Measurements from ENCODE around the gene SPRING1. TPM values are rescaled to one million over a fixed set of nuclear protein-coding genes. Genes with fewer than 3 reads are reported as not detected.

The SPRING1 gene
- total and polyA plus RNA-seq, 2 of the 4 experiments (the other 2 are of a cell fraction), result 12.4 to 14.0 TPM

DNA sequence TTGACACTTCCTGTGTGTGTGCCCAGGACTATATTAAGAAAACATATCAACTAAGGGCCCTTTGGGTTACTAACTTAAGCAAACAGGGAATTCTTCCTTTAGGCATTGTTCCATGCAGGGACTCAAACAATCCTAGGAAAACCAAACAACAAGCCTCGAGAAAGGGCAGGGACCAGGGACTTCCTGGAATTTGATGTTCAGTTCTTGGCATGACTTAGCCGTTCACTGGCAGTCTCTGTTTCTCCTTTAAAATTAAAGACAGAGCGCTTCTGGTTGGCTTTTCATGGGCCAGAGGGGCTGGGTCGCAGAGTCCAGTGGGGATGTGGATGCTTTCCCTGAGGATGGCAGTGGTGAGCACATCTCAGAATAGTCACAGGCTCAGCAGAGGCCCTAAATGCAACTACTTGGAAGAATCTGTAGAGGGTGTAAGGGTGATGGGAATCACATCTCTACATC, 35.4 kb upstream of the SPRING1 start:
- H3K23ac ChIP-seq (ENCODE audit: low read depth, low read length), result no peak overlapping the region
- intact Hi-C loops (cut with micrococcal nuclease), result no loop called here
- H2AK9ac ChIP-seq (replicated peaks; ENCODE audit: low read depth, low read length, poor library complexity), result no peak overlapping the region
- no peak overlapping the region for H2BK15ac ChIP-seq (ENCODE audit: low read depth, low read length)
- H3K27ac ChIP-seq (ENCODE audit: insufficient read depth, low read length), result no peak overlapping the region
- H3K14ac ChIP-seq (replicated peaks; ENCODE audit: low read depth, low read length), result no peak overlapping the region
- H3K9ac ChIP-seq (ENCODE audit: low read depth, low read length), result no peak overlapping the region
- no peaks in the 10 kb centered on the region for H3K36me3 ChIP-seq (ENCODE audit: control insufficient read depth, insufficient read depth, low read length)
- H3K9me1 ChIP-seq (ENCODE audit: insufficient read depth, low read length), result no peaks in the 10 kb centered on the region
- H2AFZ ChIP-seq (replicated peaks; ENCODE audit: low read length, poor library complexity), result no peak overlapping the region
- no peak overlapping the region for H2BK20ac ChIP-seq (ENCODE audit: low read depth, low read length)
- 0 out of 2 replicates have a peak, but pooled peaks have one; percentile 48 for ATAC-seq (ENCODE audit: low read depth)
- no peak overlapping the region for H3K4me3 ChIP-seq (ENCODE audit: insufficient read depth, low read depth, low read length)
- no peak overlapping the region for H3K56ac ChIP-seq (ENCODE audit: extremely low read depth, insufficient read depth, low read length)
- H2BK120ac ChIP-seq (ENCODE audit: low read depth, low read length), result no peak overlapping the region
- no peak for DNase-seq
- ChIA-PET POLR2A (ENCODE audit: unreplicated experiment) (no interaction called here), CTCF (no interaction called here)
- H3K27me3 ChIP-seq (ENCODE audit: control insufficient read depth, insufficient read depth, low read length), result no peaks in the 10 kb centered on the region
- no peak overlapping the region for H3K18ac ChIP-seq (ENCODE audit: low read depth, low read length)
- no peak overlapping the region for H3K4ac ChIP-seq (ENCODE audit: low read depth, low read length)
- H4K8ac ChIP-seq (ENCODE audit: low read depth in 2 of 2, low read length in 2 of 2), result no peak overlapping the region
- dilution Hi-C loops (cut with HindIII; ENCODE audit: low sequenced_read_pairs, unreplicated experiment), result no loop called here
- no peak overlapping the region for H4K5ac ChIP-seq (ENCODE audit: low read depth, low read length)
- no peaks in the 10 kb centered on the region for H4K20me1 ChIP-seq (ENCODE audit: insufficient read depth, low read length)
- H2AK5ac ChIP-seq (ENCODE audit: low read depth, low read length), result no peak overlapping the region
- H3K4me2 ChIP-seq (ENCODE audit: low read depth, low read length), result no peak overlapping the region
- no peaks in the 10 kb centered on the region for H3K4me1 ChIP-seq (ENCODE audit: control insufficient read depth, insufficient read depth, low read length)
- TF ChIP-seq RFX5 (IDR thresholded peaks at IDR 0.05; ENCODE audit: low read depth, low read length) (no peak), BHLHE40 (IDR thresholded peaks at IDR 0.05; ENCODE audit: low read depth, low read length) (no peak), MAFK (IDR thresholded peaks at IDR 0.05; ENCODE audit: low read depth, low read length) (no peak), RAD21 (IDR thresholded peaks at IDR 0.05; ENCODE audit: low read length) (no peak)
- no peaks in the 10 kb centered on the region for H3K9me3 ChIP-seq (ENCODE audit: control insufficient read depth, insufficient read depth, low read length)
- in situ Hi-C loops (cut with MboI; ENCODE audit: low sequenced_read_pairs), result no loop called here
- no peaks in the 10 kb centered on the region for H3K79me1 ChIP-seq (ENCODE audit: low read depth in 1 of 2, low read length in 2 of 2)
- no TSS peak for BruUV-seq (replicated peaks)
- 83% methylated on average over 1 of the region's 4 CpGs; no CpG with 5 or more reads in 1 of the 2 experiments for WGBS, 2 experiments (ENCODE audit: extremely low coverage in 2 of 2, insufficient read length in 1 of 2)
- H2BK5ac ChIP-seq (ENCODE audit: low read depth, low read length, poor library complexity, severe bottlenecking), result no peak overlapping the region
- no peak overlapping the region for H4K91ac ChIP-seq (ENCODE audit: insufficient read depth, low read depth, low read length)
